Activated CD8-positive, alpha-beta T cell treated with anti-CD3 and anti-CD28 coated beads, Interleukin-2, amount 10 ng/mL, durations not matched to agents 7 days and 5 days (primary cell): ENCODE measurements around the gene SERGEF. TPM values are rescaled to one million over a fixed set of nuclear protein-coding genes. Genes with fewer than 3 reads are reported as not detected.

ENCODE experiments used
- ATAC-seq: fragments of 150-1000 bp; cut with Tn5 transposase; one replicate; pipeline ENCODE4 v1.10.0; 2021; ENCODE audit warnings: moderate library complexity
- CTCF ChIA-PET: fragments of 350-600 bp; sonication (Branson Sonifier 250); formaldehyde crosslinking; loops from one replicate; lab custom pipeline; 2021; ENCODE audit warnings: antibody characterized with exemption; lab: Charles Lee
- POLR2A ChIA-PET: fragments of 350-600 bp; sonication (Branson Sonifier 250); formaldehyde crosslinking; loops from one replicate; lab custom pipeline; 2021; ENCODE audit warnings: antibody characterized with exemption; lab: Charles Lee
- DNase-seq: peaks from one replicate; pipeline ENCODE4 v3.0.0-alpha.2; 2020
- H3K27ac Mint-ChIP-seq: one replicate; pipeline ENCODE4 v1.8.0; 2021; ENCODE audit warnings: mild to moderate bottlenecking, mixed read lengths
- H3K27me3 Mint-ChIP-seq: one replicate; pipeline ENCODE4 v1.8.0; 2021; ENCODE audit warnings: low read depth, mixed read lengths
- H3K36me3 Mint-ChIP-seq: one replicate; pipeline ENCODE4 v1.8.0; 2021; ENCODE audit warnings: low read depth, mixed read lengths
- H3K4me1 Mint-ChIP-seq: one replicate; pipeline ENCODE4 v1.8.0; 2021; ENCODE audit warnings: low read depth, mixed read lengths
- H3K4me3 Mint-ChIP-seq: one replicate; pipeline ENCODE4 v1.8.0; 2021; ENCODE audit warnings: mild to moderate bottlenecking, mixed read lengths
- H3K9me3 Mint-ChIP-seq: one replicate; pipeline ENCODE4 v1.8.0; 2022; ENCODE audit warnings: mixed read lengths; ENCODE audit not compliant: insufficient read depth
- total RNA-seq, 2 experiments: library from RNA; stranded (reverse); gene quantifications; one replicate each; pipeline ENCODE4 v1.2.3, GENCODE V29; 2021

Gene SERGEF
- total RNA-seq, 2 experiments from 2014 or later = 31.9 to 35.4 TPM

GRCh38 chr11:17992916-17993315, 19.9 kb downstream of the SERGEF start:
- Mint-ChIP-seq H3K36me3 (peaks cover 20% of the 10 kb centered on the region), H3K27me3 (no peaks in the 10 kb centered on the region), H3K4me3 (no peak overlapping the region), H3K27ac (no peak overlapping the region), H3K9me3 (no peaks in the 10 kb centered on the region), H3K4me1 (no peaks in the 10 kb centered on the region)
- ChIA-PET CTCF (interaction anchor here (0.9 to 6.1 kb wide), 7 partner anchors 10 to 262 kb away, joined by 3 to 41 read pairs (median 7); partner anchors contain the start of gene SAAL1), POLR2A (no interaction called here)
- DNase-seq = no peak
- ATAC-seq = no peak

- Mint-ChIP-seq H3K27ac (no peak overlapping the region), H3K27me3 (no peaks in the 10 kb centered on the region), H3K9me3 (no peaks in the 10 kb centered on the region), H3K4me1 (no peaks in the 10 kb centered on the region), H3K4me3 (no peak overlapping the region), H3K36me3 (peaks cover 25% of the 10 kb centered on the region)
- ATAC-seq (peak; percentile 72), DNase-seq (peak; percentile 64)
- POLR2A ChIA-PET = no interaction called here
- CTCF ChIA-PET = interaction anchor here (0.6 to 6.1 kb wide), 17 partner anchors 8 to 212 kb away, joined by 3 to 41 read pairs (median 4); partner anchors contain the start of genes SAAL1 and SERGEF
Observed at GRCh38 chr11:17991783-17992433, 20.9 kb downstream of the SERGEF start.

- no peaks in the 10 kb centered on the region for H3K4me1 Mint-ChIP-seq
- ATAC-seq (no peak), DNase-seq (no peak)
- H3K27ac Mint-ChIP-seq = no peak overlapping the region
- H3K9me3 Mint-ChIP-seq = no peaks in the 10 kb centered on the region
- POLR2A ChIA-PET = no interaction called here
- CTCF ChIA-PET = interaction anchor here (0.8 to 6.1 kb wide), 6 partner anchors 10 to 259 kb away, joined by 3 to 41 read pairs (median 10); partner anchors contain the start of gene SAAL1
- H3K27me3 Mint-ChIP-seq = no peaks in the 10 kb centered on the region
- peaks cover 18% of the 10 kb centered on the region for H3K36me3 Mint-ChIP-seq
- H3K4me3 Mint-ChIP-seq = no peak overlapping the region
Observed at GRCh38 chr11:17989306-17989705, 23.5 kb downstream of the SERGEF start.

- ATAC-seq = no peak
- CTCF ChIA-PET = interaction anchor here (1.1 to 6.1 kb wide), 6 partner anchors 9 to 258 kb away, joined by 3 to 41 read pairs (median 10); partner anchors contain the start of gene SAAL1
- no peaks in the 10 kb centered on the region for H3K4me1 Mint-ChIP-seq
- DNase-seq = no peak
- POLR2A ChIA-PET = no interaction called here
- H3K27ac Mint-ChIP-seq = no peak overlapping the region
- H3K36me3 Mint-ChIP-seq = peaks cover 27% of the 10 kb centered on the region
- H3K27me3 Mint-ChIP-seq = no peaks in the 10 kb centered on the region
- peaks cover 5% of the 10 kb centered on the region for H3K9me3 Mint-ChIP-seq
- H3K4me3 Mint-ChIP-seq = no peak overlapping the region
Observed at GRCh38 chr11:17988465-17988864, 24.4 kb downstream of the SERGEF start.

GRCh38 chr11:17987826-17988225, 25.0 kb downstream of the SERGEF start:
- Mint-ChIP-seq H3K27ac (no peak overlapping the region), H3K36me3 (peaks cover 33% of the 10 kb centered on the region), H3K9me3 (peaks cover 5% of the 10 kb centered on the region), H3K4me1 (no peaks in the 10 kb centered on the region), H3K27me3 (no peaks in the 10 kb centered on the region), H3K4me3 (no peak overlapping the region)
- ATAC-seq = no peak
- DNase-seq = no peak
- POLR2A ChIA-PET = no interaction called here
- CTCF ChIA-PET = interaction anchor here (1.6 to 6.1 kb wide), 4 partner anchors 9 to 257 kb away, joined by 3 to 41 read pairs (median 20); partner anchors contain the start of gene SAAL1

GRCh38 chr11:17986711-17987220, 26.1 kb downstream of the SERGEF start:
- H3K36me3 Mint-ChIP-seq = peaks cover 35% of the 10 kb centered on the region
- ATAC-seq (no peak), DNase-seq (no peak)
- H3K27ac Mint-ChIP-seq = no peak overlapping the region
- ChIA-PET POLR2A (no interaction called here), CTCF (interaction anchor here (1.0 to 6.1 kb wide), 6 partner anchors 8 to 388 kb away, joined by 3 to 41 read pairs (median 10); partner anchors contain the start of gene SAAL1)
- no peaks in the 10 kb centered on the region for H3K4me1 Mint-ChIP-seq
- no peak overlapping the region for H3K4me3 Mint-ChIP-seq
- no peaks in the 10 kb centered on the region for H3K27me3 Mint-ChIP-seq
- peaks cover 5% of the 10 kb centered on the region for H3K9me3 Mint-ChIP-seq

GRCh38 chr11:17986007-17986710, 26.7 kb downstream of the SERGEF start:
- no peak for DNase-seq
- Mint-ChIP-seq H3K27ac (no peak overlapping the region), H3K9me3 (peaks cover 5% of the 10 kb centered on the region), H3K4me3 (no peak overlapping the region), H3K36me3 (peaks cover 37% of the 10 kb centered on the region), H3K27me3 (no peaks in the 10 kb centered on the region), H3K4me1 (no peaks in the 10 kb centered on the region)
- ChIA-PET CTCF (interaction anchor here (1.0 to 3.9 kb wide), 5 partner anchors 15 to 387 kb away, joined by 3 to 23 read pairs (median 3); partner anchors contain the start of gene SAAL1), POLR2A (no interaction called here)
- ATAC-seq = no peak

- Mint-ChIP-seq H3K4me1 (no peaks in the 10 kb centered on the region), H3K9me3 (peaks cover 5% of the 10 kb centered on the region), H3K36me3 (peaks cover 37% of the 10 kb centered on the region), H3K27me3 (no peaks in the 10 kb centered on the region), H3K4me3 (no peak overlapping the region), H3K27ac (no peak overlapping the region)
- ATAC-seq = no peak
- ChIA-PET CTCF (interaction anchor here (1.4 to 3.9 kb wide), 3 partner anchors 121 to 387 kb away, joined by 3 to 23 read pairs (median 17); partner anchors contain the start of gene SAAL1), POLR2A (no interaction called here)
- DNase-seq = no peak
Observed at GRCh38 chr11:17985517-17985916, 27.3 kb downstream of the SERGEF start.

GRCh38 chr11:17983569-17983968, 29.3 kb downstream of the SERGEF start:
- Mint-ChIP-seq H3K4me3 (no peak overlapping the region), H3K27ac (no peak overlapping the region), H3K4me1 (no peaks in the 10 kb centered on the region), H3K9me3 (peaks cover 5% of the 10 kb centered on the region), H3K36me3 (peaks cover 37% of the 10 kb centered on the region), H3K27me3 (no peaks in the 10 kb centered on the region)
- ChIA-PET CTCF (interaction anchor here (9.6 kb wide), 1 partner anchor 253 kb away, joined by 141 read pairs; no protein-coding TSS in a partner anchor), POLR2A (no interaction called here)
- DNase-seq = no peak
- no peak for ATAC-seq

- H3K9me3 Mint-ChIP-seq = peaks cover 5% of the 10 kb centered on the region
- CTCF ChIA-PET = interaction anchor here (0.9 to 9.6 kb wide), 8 partner anchors 9 to 381 kb away, joined by 3 to 141 read pairs (median 8); no protein-coding TSS in a partner anchor
- ATAC-seq = no peak
- peaks cover 22% of the 10 kb centered on the region for H3K36me3 Mint-ChIP-seq
- no peak overlapping the region for H3K4me3 Mint-ChIP-seq
- POLR2A ChIA-PET = no interaction called here
- H3K4me1 Mint-ChIP-seq = no peaks in the 10 kb centered on the region
- DNase-seq = peak; percentile 47
- H3K27me3 Mint-ChIP-seq = no peaks in the 10 kb centered on the region
- H3K27ac Mint-ChIP-seq = no peak overlapping the region
Observed at GRCh38 chr11:17979770-17980371, 33.0 kb downstream of the SERGEF start.
